ENCODE results near the gene LHFPL3.

Gene LHFPL3

GRCh38 chr7:104772405-104773345 is 444.3 kb downstream of the LHFPL3 start:
- Histone ChIP-seq H4K20me1 (ENCODE audit: insufficient read depth, low read length) (no peaks in the 10 kb centered on the region), H3K9ac (ENCODE audit: low read length) (no peak overlapping the region), H3K9me2 (ENCODE audit: low read depth, low read length) (no peaks in the 10 kb centered on the region), H3K9me3 (ENCODE audit: low read length) (no peaks in the 10 kb centered on the region), H3K36me3 (ENCODE audit: insufficient read depth, low read length) (no peaks in the 10 kb centered on the region), H3K79me2 (ENCODE audit: insufficient read depth, low read length) (no peaks in the 10 kb centered on the region), H3F3A (ENCODE audit: insufficient read depth, low read length) (no peaks in the 10 kb centered on the region), H3K4me3 (ENCODE audit: low read depth, low read length, poor library complexity, severe bottlenecking) (no peak overlapping the region), H3K27me3 (ENCODE audit: insufficient read depth, low read length) (no peaks in the 10 kb centered on the region), H2AFZ (ENCODE audit: low read length) (no peak overlapping the region), H3K4me2 (ENCODE audit: low read length) (no peak overlapping the region), H3K4me1 (ENCODE audit: insufficient read depth, low read length, severe bottlenecking) (no peaks in the 10 kb centered on the region), H3K27ac (ENCODE audit: low read depth, low read length, poor library complexity, severe bottlenecking) (no peak overlapping the region)
- TF ChIP-seq EZH2 (IDR thresholded peaks at IDR 0.05; ENCODE audit: borderline replicate concordance, low read length), result no peak
- no peak for TF ChIP-seq CTCF (IDR thresholded peaks at IDR 0.05; ENCODE audit: low read length)

GRCh38 chr7:104773796-104774195 is 445.4 kb downstream of the LHFPL3 start:
- Histone ChIP-seq H3F3A (ENCODE audit: insufficient read depth, low read length) (no peaks in the 10 kb centered on the region), H2AFZ (ENCODE audit: low read length) (no peak overlapping the region), H3K9me3 (ENCODE audit: low read length) (no peaks in the 10 kb centered on the region), H3K4me1 (ENCODE audit: insufficient read depth, low read length, severe bottlenecking) (no peaks in the 10 kb centered on the region), H3K9ac (ENCODE audit: low read length) (no peak overlapping the region), H3K36me3 (ENCODE audit: insufficient read depth, low read length) (no peaks in the 10 kb centered on the region), H3K27me3 (ENCODE audit: insufficient read depth, low read length) (no peaks in the 10 kb centered on the region), H3K27ac (ENCODE audit: low read depth, low read length, poor library complexity, severe bottlenecking) (no peak overlapping the region), H4K20me1 (ENCODE audit: insufficient read depth, low read length) (no peaks in the 10 kb centered on the region), H3K79me2 (ENCODE audit: insufficient read depth, low read length) (no peaks in the 10 kb centered on the region), H3K4me2 (ENCODE audit: low read length) (no peak overlapping the region), H3K9me2 (ENCODE audit: low read depth, low read length) (no peaks in the 10 kb centered on the region), H3K4me3 (ENCODE audit: low read depth, low read length, poor library complexity, severe bottlenecking) (no peak overlapping the region)
- TF ChIP-seq EZH2 (IDR thresholded peaks at IDR 0.05; ENCODE audit: borderline replicate concordance, low read length) (no peak), CTCF (IDR thresholded peaks at IDR 0.05; ENCODE audit: low read length) (no peak)

GRCh38 chr7:104775531-104775930 is 447.1 kb downstream of the LHFPL3 start:
- Histone ChIP-seq H3F3A (ENCODE audit: insufficient read depth, low read length) (no peaks in the 10 kb centered on the region), H3K79me2 (ENCODE audit: insufficient read depth, low read length) (no peaks in the 10 kb centered on the region), H3K9me3 (ENCODE audit: low read length) (no peaks in the 10 kb centered on the region), H2AFZ (ENCODE audit: low read length) (no peak overlapping the region), H3K9me2 (ENCODE audit: low read depth, low read length) (no peaks in the 10 kb centered on the region), H3K27ac (ENCODE audit: low read depth, low read length, poor library complexity, severe bottlenecking) (no peak overlapping the region), H3K4me3 (ENCODE audit: low read depth, low read length, poor library complexity, severe bottlenecking) (no peak overlapping the region), H3K27me3 (ENCODE audit: insufficient read depth, low read length) (no peaks in the 10 kb centered on the region), H3K4me1 (ENCODE audit: insufficient read depth, low read length, severe bottlenecking) (no peaks in the 10 kb centered on the region), H3K4me2 (ENCODE audit: low read length) (no peak overlapping the region), H3K9ac (ENCODE audit: low read length) (no peak overlapping the region), H4K20me1 (ENCODE audit: insufficient read depth, low read length) (no peaks in the 10 kb centered on the region), H3K36me3 (ENCODE audit: insufficient read depth, low read length) (no peaks in the 10 kb centered on the region)
- TF ChIP-seq CTCF (IDR thresholded peaks at IDR 0.05; ENCODE audit: low read length) (no peak), EZH2 (IDR thresholded peaks at IDR 0.05; ENCODE audit: borderline replicate concordance, low read length) (no peak)

Measured in OCI-LY1 (cell line).